Suppressor macrophage treated with lipopolysaccharide for 4 hours (primary cell): ENCODE results near the gene SENP7.
"Not testable (repeated sequence)": the region's sequence is repeated elsewhere in the genome, so short reads cannot be mapped to it uniquely, and the experiment has no call there.

ENCODE experiments used
- DNase-seq: peaks from one replicate; pipeline ENCODE4 v3.0.0-alpha.2; 2020

SENP7 gene

GRCh38 chr3:101320475-101320874 lies 192.5 kb downstream of the SENP7 start, which contains the start of gene IMPG2:
IMPG2 (minus strand) TSS chr3:101320575; CDS start chr3:101320372, 203 bp downstream.
- DNase-seq, result no peak

GRCh38 chr3:101319531-101319930 lies 193.5 kb downstream of the SENP7 start:
- no peak for DNase-seq

- DNase-seq, result no peak
Observed at GRCh38 chr3:101312545-101312944, 200.5 kb downstream of the SENP7 start.

GRCh38 chr3:101311676-101312075 lies 201.3 kb downstream of the SENP7 start:
- no peak for DNase-seq

- DNase-seq, result no peak
Observed at GRCh38 chr3:101310978-101311375, 202.0 kb downstream of the SENP7 start.

- DNase-seq, result not testable (repeated sequence)
Observed at GRCh38 chr3:101308147-101308772, 204.8 kb downstream of the SENP7 start.

GRCh38 chr3:101303836-101304235 lies 209.2 kb downstream of the SENP7 start:
- DNase-seq, result no peak

- peak; percentile 11 for DNase-seq
Observed at GRCh38 chr3:101303089-101303731, 209.8 kb downstream of the SENP7 start.

GRCh38 chr3:101300073-101300472 lies 212.9 kb downstream of the SENP7 start:
- DNase-seq, result no peak

- DNase-seq, result no peak
Observed at GRCh38 chr3:101292027-101292426, 221.0 kb downstream of the SENP7 start.

- DNase-seq, result no peak
Observed at GRCh38 chr3:101288294-101288693, 224.7 kb downstream of the SENP7 start.

GRCh38 chr3:101284757-101285156 lies 228.3 kb downstream of the SENP7 start:
- DNase-seq, result no peak

- DNase-seq, result no peak
Observed at GRCh38 chr3:101281521-101282030, 231.4 kb downstream of the SENP7 start.

GRCh38 chr3:101279765-101280385 lies 233.1 kb downstream of the SENP7 start:
- no peak for DNase-seq

- DNase-seq, result no peak
Observed at GRCh38 chr3:101279162-101279561, 233.8 kb downstream of the SENP7 start.

GRCh38 chr3:101278727-101279126 lies 234.3 kb downstream of the SENP7 start:
- DNase-seq, result no peak
